ENCODE measurements around the gene SLC52A3.
"Not testable (repeated sequence)": the region's sequence is repeated elsewhere in the genome, so short reads cannot be mapped to it uniquely, and the experiment has no call there.

SLC52A3 gene

GRCh38 chr20:768426-768978 lies at the start of gene SLC52A3:
SLC52A3 (minus strand) TSS chr20:768500; CDS start chr20:765774, 2,726 bp downstream.
- Histone ChIP-seq H3K9me3 (replicated peaks in 1 of 11) (peaks cover 0 to 4% (median 0%) of the 10 kb centered on the region in 11 experiments; a peak in 5 of 22 replicates), H3K9ac (no peak within 1 kb of the TSS), H3K4me2 (peak within 1 kb of the TSS in 1 of 11 experiments; percentile 1; a peak in 1 of 22 replicates), H4K20me1 (no peaks in the 10 kb centered on the region), H3K4me1 (peaks cover 0 to 14% (median 7%) of the 10 kb centered on the region in 10 experiments; a peak in 14 of 20 replicates), H3K36me3 (no peaks in the 10 kb centered on the region), H3K27me3 (no peaks in the 10 kb centered on the region), H3K27ac (no peak within 1 kb of the TSS), H3K4me3 (no peak within 1 kb of the TSS)
- no peak for TF ChIP-seq Cebpa-rat (IDR thresholded peaks at IDR 0.05)

DNA sequence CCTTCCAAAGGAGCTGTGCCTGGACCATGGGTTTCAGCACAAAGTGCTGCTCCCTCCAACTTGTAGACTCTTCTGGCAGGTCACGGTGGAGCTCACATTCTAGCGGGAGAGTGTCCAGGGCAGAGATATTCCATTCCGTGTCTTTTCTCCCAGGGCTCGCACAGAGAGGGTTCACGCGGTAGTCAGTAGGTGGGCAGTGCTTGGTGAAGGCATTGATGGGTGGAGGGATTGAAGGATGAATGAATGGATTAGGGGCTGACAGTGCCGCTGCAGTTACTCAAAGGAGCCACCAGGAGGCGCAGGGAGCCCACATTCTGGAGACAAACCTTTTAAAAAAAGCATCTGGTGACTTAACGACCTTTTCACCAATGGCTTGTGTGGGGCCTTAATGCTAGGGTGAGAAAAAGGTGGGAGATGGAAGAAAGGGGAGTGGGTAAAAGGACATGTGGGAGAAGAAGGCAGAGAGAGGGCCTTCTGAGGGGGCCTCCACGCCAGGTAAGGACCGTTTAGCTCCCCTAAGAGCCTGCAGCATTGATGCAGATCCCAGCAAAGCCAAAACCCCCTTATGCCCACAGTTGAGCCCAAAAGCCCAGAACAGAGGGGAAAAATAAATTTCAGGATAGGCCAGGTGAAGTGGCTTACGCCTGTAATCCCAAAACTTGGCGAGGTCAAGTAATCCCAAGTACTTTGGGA lies 47.8 kb upstream of the SLC52A3 start:
- Histone ChIP-seq H4K20me1 (no peaks in the 10 kb centered on the region; a peak in 1 of 22 replicates), H3K9me3 (replicated peaks in 1 of 11) (no peaks in the 10 kb centered on the region), H3K36me3 (no peaks in the 10 kb centered on the region), H3K4me2 (no peak overlapping the region), H3K27me3 (no peaks in the 10 kb centered on the region), H3K9ac (no peak overlapping the region), H3K4me3 (no peak overlapping the region), H3K4me1 (peaks cover 0 to 7% (median 0%) of the 10 kb centered on the region in 10 experiments; a peak in 3 of 20 replicates), H3K27ac (no peak overlapping the region)
- no peak for TF ChIP-seq Cebpa-rat (IDR thresholded peaks at IDR 0.05)

DNA sequence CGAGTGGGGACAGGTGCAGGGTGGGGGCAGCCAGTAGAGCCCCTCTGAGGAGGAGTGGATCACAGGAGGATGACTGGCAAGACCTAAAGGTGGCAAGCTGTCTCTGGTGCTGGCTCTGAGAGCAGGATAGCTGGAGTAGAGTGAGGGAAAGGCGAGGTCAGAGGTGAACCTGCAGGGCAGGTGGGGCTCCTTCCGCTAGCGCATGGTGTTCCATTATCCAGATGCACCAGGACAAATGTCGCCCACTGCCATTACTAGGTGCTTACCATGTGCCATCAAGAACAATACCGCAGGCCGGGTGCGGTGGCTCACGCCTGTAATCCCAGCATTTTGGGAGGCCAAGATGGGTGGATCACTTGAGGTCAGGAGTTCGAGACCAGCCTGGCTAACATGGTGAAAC lies 46.9 kb upstream of the SLC52A3 start:
- no peak for TF ChIP-seq Cebpa-rat (IDR thresholded peaks at IDR 0.05)
- Histone ChIP-seq H3K36me3 (no peaks in the 10 kb centered on the region), H3K27ac (no peak overlapping the region), H3K4me1 (peaks cover 0 to 7% (median 0%) of the 10 kb centered on the region in 10 experiments; a peak in 3 of 20 replicates), H3K9me3 (replicated peaks in 1 of 11) (no peaks in the 10 kb centered on the region), H4K20me1 (no peaks in the 10 kb centered on the region; a peak in 1 of 22 replicates), H3K27me3 (no peaks in the 10 kb centered on the region), H3K4me3 (no peak overlapping the region), H3K4me2 (no peak overlapping the region), H3K9ac (no peak overlapping the region)

DNA sequence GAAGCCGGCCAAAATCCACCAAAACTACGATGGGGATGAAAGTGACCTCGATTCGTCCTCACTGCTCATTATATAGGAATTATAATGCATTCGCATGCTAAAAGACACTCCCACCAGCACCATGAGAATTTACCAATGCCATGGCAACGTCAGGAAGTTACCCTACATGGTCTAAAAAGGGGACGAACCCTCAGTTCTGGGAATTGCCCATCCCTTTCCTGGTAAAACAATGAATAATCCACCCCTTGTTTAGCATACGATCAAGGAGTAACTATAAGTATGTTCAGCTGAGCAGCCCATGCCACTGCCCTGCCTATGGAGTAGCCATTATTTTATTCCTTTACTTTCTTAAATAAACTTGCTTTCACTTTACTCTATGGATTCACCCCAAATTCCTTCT lies 45.1 kb upstream of the SLC52A3 start:
- Histone ChIP-seq H3K4me2 (no peak overlapping the region), H3K4me1 (no peaks in the 10 kb centered on the region), H3K36me3 (no peaks in the 10 kb centered on the region), H3K27ac (no peak overlapping the region), H3K9me3 (replicated peaks in 1 of 11) (peaks cover 6 to 17% (median 14%) of the 10 kb centered on the region in 11 experiments; a peak in 20 of 22 replicates), H3K9ac (no peak overlapping the region), H3K27me3 (no peaks in the 10 kb centered on the region), H3K4me3 (no peak overlapping the region), H4K20me1 (no peaks in the 10 kb centered on the region; a peak in 1 of 22 replicates)
- no peak for TF ChIP-seq Cebpa-rat (IDR thresholded peaks at IDR 0.05)

GRCh38 chr20:812435-812814 lies 44.1 kb upstream of the SLC52A3 start:
- H3K4me1 ChIP-seq, H4K20me1 ChIP-seq, H3K27ac ChIP-seq, H3K27me3 ChIP-seq, H3K4me3 ChIP-seq, H3K4me2 ChIP-seq, H3K9ac ChIP-seq, H3K36me3 ChIP-seq: not testable (repeated sequence)
- H3K9me3 ChIP-seq (replicated peaks in 1 of 11), result peaks cover 16 to 26% (median 23%) of the 10 kb centered on the region in 11 experiments

GRCh38 chr20:811776-812434 lies 43.6 kb upstream of the SLC52A3 start:
- not testable (repeated sequence) for H3K36me3 ChIP-seq, H3K9ac ChIP-seq, H4K20me1 ChIP-seq, H3K4me1 ChIP-seq, H3K27me3 ChIP-seq, H3K4me2 ChIP-seq, H3K4me3 ChIP-seq, H3K27ac ChIP-seq
- H3K9me3 ChIP-seq (replicated peaks in 1 of 11), result peaks cover 21 to 31% (median 28%) of the 10 kb centered on the region in 11 experiments

GRCh38 chr20:805713-806112 lies 37.4 kb upstream of the SLC52A3 start:
- Histone ChIP-seq H3K27me3 (no peaks in the 10 kb centered on the region), H3K4me3 (no peak overlapping the region), H3K4me1 (no peaks in the 10 kb centered on the region), H3K27ac (no peak overlapping the region), H3K9me3 (replicated peaks in 1 of 11) (peaks cover 58 to 72% (median 68%) of the 10 kb centered on the region in 11 experiments), H3K4me2 (no peak overlapping the region), H3K36me3 (no peaks in the 10 kb centered on the region), H3K9ac (no peak overlapping the region), H4K20me1 (no peaks in the 10 kb centered on the region)
- TF ChIP-seq Cebpa-rat (IDR thresholded peaks at IDR 0.05), result no peak

DNA sequence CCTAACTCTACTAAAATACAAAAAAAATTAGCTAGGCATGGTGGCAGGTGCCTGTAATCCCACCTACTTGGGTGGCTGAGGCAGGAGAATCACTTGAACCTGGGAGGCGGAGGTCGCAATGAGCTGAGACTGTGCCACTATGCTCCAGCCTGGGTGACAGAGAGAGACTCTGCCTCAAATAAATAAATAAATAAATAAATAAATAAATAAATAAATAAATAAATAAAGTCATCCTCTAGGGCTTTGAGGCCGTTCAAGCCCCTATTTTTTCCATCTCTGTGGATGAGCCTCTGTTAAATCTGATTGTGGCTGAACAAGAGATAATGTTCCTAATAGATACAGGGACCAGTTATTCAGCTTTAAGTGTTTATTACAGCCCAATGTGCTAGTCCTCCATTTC lies 33.4 kb upstream of the SLC52A3 start:
- no peak for TF ChIP-seq Cebpa-rat (IDR thresholded peaks at IDR 0.05)

GRCh38 chr20:800026-800425 lies 31.7 kb upstream of the SLC52A3 start:
- H3K36me3 ChIP-seq, H4K20me1 ChIP-seq, H3K9ac ChIP-seq, H3K4me1 ChIP-seq, H3K4me2 ChIP-seq, H3K27me3 ChIP-seq, H3K4me3 ChIP-seq, H3K27ac ChIP-seq: not testable (repeated sequence)
- H3K9me3 ChIP-seq (replicated peaks in 1 of 11), result peaks cover 21 to 35% (median 25%) of the 10 kb centered on the region in 11 experiments

More for the DNA sequence above, 33.4 kb upstream of the SLC52A3 start:
- H3K27ac ChIP-seq, result no peak overlapping the region
- H3K9ac ChIP-seq, result no peak overlapping the region
- H4K20me1 ChIP-seq, result no peaks in the 10 kb centered on the region
- no peaks in the 10 kb centered on the region for H3K27me3 ChIP-seq
- peaks cover 33 to 45% (median 36%) of the 10 kb centered on the region in 11 experiments for H3K9me3 ChIP-seq (replicated peaks in 1 of 11)
- no peak overlapping the region for H3K4me3 ChIP-seq
- H3K36me3 ChIP-seq, result no peaks in the 10 kb centered on the region
- no peak overlapping the region for H3K4me2 ChIP-seq
- H3K4me1 ChIP-seq, result no peaks in the 10 kb centered on the region

GRCh38 chr20:798746-799145 lies 30.4 kb upstream of the SLC52A3 start:
- not testable (repeated sequence) for H3K4me2 ChIP-seq, H3K9ac ChIP-seq, H3K4me3 ChIP-seq, H3K36me3 ChIP-seq, H3K4me1 ChIP-seq, H3K27me3 ChIP-seq, H3K27ac ChIP-seq, H4K20me1 ChIP-seq
- peaks cover 11 to 29% (median 19%) of the 10 kb centered on the region in 11 experiments; a peak in 21 of 22 replicates for H3K9me3 ChIP-seq (replicated peaks in 1 of 11)

All from BLaER1 treated with 17β-estradiol and CSF1 and Interleukin-3, amounts not matched to agents 10 nM and 100 nM (cell line).